ENCODE measurements around the gene LSAMP. TPM values are rescaled to one million over a fixed set of nuclear protein-coding genes. Genes with fewer than 3 reads are reported as not detected.

Gene LSAMP
- total and polyA plus RNA-seq, 2 of the 8 experiments (the other 6 are each of a cell fraction or from before 2014, with no cell fraction given) = 1.8 to 5.7 TPM

DNA sequence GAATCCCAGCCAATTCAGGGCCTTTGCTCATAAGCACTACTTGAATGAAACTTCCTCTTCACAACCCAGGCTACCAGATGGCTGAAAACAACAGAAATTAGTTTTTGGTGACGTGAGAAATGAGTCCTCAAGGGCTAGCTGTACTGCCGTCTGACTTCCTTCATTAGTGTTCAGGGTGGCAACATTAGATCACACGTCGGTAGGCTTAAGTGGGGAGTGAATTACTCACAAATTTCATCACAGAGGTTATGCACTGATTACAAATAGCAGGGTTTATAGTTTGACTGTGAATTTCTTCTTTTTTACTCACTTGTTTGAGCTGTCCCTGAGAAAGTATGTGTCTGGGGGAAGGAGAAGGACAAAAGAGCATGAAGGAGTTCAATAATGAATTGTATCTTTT, 424.8 kb downstream of the LSAMP start (continued):
- TF ChIP-seq, protein P1, sequence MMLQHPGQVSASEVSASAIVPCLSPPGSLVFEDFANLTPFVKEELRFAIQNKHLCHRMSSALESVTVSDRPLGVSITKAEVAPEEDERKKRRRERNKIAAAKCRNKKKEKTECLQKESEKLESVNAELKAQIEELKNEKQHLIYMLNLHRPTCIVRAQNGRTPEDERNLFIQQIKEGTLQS (IDR thresholded peaks at IDR 0.05; ENCODE audit: insufficient read depth, low read depth, low read length) = no peak
- no peak for TF ChIP-seq BACH1 (IDR thresholded peaks at IDR 0.05; ENCODE audit: low read length)
- TF ChIP-seq RFX5 (IDR thresholded peaks at IDR 0.05; ENCODE audit: borderline replicate concordance, low read depth, low read length) = no peak
- TF ChIP-seq SRF (IDR thresholded peaks at IDR 0.05; ENCODE audit: low read depth, low read length) = no peak

Measured in H1 (cell line).